ENCODE measurements around the gene HTR1E.
"Not testable (repeated sequence)": the region's sequence is repeated elsewhere in the genome, so short reads cannot be mapped to it uniquely, and the experiment has no call there.

The HTR1E gene

DNA sequence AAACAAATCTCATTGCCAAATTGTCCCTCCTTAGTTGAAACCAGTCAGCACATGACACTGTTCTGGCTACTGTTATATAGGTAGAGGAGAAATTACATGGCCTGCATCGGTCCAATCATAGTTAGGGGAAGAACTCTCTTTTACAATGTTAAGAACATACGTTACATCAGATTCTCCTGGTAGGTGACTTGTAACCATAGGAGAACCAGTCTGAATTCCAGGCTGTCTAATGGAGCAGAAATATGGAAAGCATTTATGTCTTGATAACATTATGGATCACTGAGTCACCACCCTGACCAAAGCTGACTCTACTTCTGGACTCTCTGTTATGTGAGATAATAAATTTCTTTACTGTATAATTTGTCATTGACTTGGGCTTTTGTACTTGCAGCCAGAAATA lies 40.9 kb downstream of the HTR1E start:
- H3K27ac ChIP-seq (ENCODE audit: low read length), result no peak overlapping the region
- H3K9me3 ChIP-seq (ENCODE audit: control insufficient read depth in 1 of 2, low read length in 2 of 2), result no peaks in the 10 kb centered on the region
- H3K27me3 ChIP-seq (ENCODE audit: low read depth, low read length), result no peaks in the 10 kb centered on the region
- no peak overlapping the region for H3K4me3 ChIP-seq (ENCODE audit: low read depth in 1 of 2, low read length in 2 of 2)
- no peaks in the 10 kb centered on the region for H3K36me3 ChIP-seq (ENCODE audit: control insufficient read depth in 1 of 2, insufficient read depth in 2 of 2, low read length in 2 of 2)
- no peaks in the 10 kb centered on the region for H3K4me1 ChIP-seq (ENCODE audit: control insufficient read depth in 1 of 2, insufficient read depth in 2 of 2, low read length in 2 of 2)

DNA sequence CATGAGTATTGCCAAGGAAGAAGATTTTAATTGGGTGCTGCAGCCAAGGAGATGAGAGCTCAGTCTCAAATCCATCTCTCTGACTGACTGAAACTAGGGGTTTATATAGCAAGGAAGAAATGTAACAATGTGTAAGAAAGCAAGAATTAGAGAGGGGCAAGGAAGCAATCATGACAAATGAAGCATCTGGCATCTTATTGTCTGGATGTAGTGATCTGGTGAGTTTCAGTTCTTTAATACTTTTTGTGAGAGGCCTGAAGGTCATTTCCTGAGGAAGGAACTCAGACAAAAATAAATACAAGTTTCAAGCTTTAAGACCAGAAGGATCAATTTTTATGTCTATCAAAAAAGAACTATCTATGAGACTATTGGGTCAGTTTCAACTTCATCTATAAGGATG lies 64.2 kb downstream of the HTR1E start:
- H3K4me1 ChIP-seq (ENCODE audit: control insufficient read depth in 1 of 2, insufficient read depth in 2 of 2, low read length in 2 of 2), result no peaks in the 10 kb centered on the region
- H3K4me3 ChIP-seq (ENCODE audit: low read depth in 1 of 2, low read length in 2 of 2), result no peak overlapping the region
- no peaks in the 10 kb centered on the region for H3K27me3 ChIP-seq (ENCODE audit: low read depth, low read length)
- no peak overlapping the region for H3K27ac ChIP-seq (ENCODE audit: low read length)
- H3K9me3 ChIP-seq (ENCODE audit: control insufficient read depth in 1 of 2, low read length in 2 of 2), result peaks cover 0 to 5% of the 10 kb centered on the region in 2 donors
- H3K36me3 ChIP-seq (ENCODE audit: control insufficient read depth in 1 of 2, insufficient read depth in 2 of 2, low read length in 2 of 2), result no peaks in the 10 kb centered on the region

DNA sequence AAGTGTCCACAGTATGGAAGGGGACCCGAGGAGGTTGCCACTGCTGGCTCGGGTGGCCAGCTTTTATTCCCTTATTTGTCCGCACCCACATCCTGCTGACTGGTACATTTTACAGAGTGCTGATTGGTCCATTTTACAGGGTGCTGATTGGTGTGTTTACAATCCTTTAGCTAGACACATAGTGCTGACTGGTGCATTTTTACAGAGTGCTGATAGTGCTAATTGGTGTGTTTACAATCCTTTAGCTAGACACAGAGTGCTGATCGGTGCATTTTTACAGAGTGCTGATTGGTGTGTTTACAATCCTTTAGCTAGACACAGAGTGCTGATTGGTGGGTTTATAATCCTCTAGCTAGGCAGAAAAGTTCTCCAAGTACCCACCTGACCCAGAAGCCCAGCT lies 65.1 kb downstream of the HTR1E start:
- H3K27me3 ChIP-seq (ENCODE audit: low read depth, low read length); H3K4me3 ChIP-seq (ENCODE audit: low read depth in 1 of 2, low read length in 2 of 2); H3K27ac ChIP-seq (ENCODE audit: low read length); H3K9me3 ChIP-seq (ENCODE audit: control insufficient read depth in 1 of 2, low read length in 2 of 2); H3K36me3 ChIP-seq (ENCODE audit: control insufficient read depth in 1 of 2, insufficient read depth in 2 of 2, low read length in 2 of 2); H3K4me1 ChIP-seq (ENCODE audit: control insufficient read depth in 1 of 2, insufficient read depth in 2 of 2, low read length in 2 of 2): not testable (repeated sequence)

DNA sequence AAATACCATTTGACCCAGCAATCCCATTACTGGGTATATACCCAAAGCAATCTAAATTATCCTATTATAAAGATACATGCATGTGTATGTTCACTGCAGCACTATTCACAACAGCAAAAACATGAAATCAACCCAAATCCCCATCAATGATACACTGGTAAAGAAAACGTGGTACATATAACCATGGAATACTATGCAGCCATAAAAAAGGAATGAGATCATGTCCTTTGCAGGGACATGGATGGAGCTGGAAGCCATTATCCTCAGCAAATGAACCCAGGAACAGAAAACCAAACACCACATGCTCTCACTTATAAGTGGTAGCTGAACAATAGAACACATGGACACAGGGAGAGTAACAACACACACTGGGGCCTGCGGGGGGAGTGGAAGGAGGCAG lies 69.2 kb downstream of the HTR1E start:
- not testable (repeated sequence) for H3K27ac ChIP-seq (ENCODE audit: low read length); H3K4me1 ChIP-seq (ENCODE audit: control insufficient read depth in 1 of 2, insufficient read depth in 2 of 2, low read length in 2 of 2); H3K27me3 ChIP-seq (ENCODE audit: low read depth, low read length); H3K9me3 ChIP-seq (ENCODE audit: control insufficient read depth in 1 of 2, low read length in 2 of 2); H3K4me3 ChIP-seq (ENCODE audit: low read depth in 1 of 2, low read length in 2 of 2); H3K36me3 ChIP-seq (ENCODE audit: control insufficient read depth in 1 of 2, insufficient read depth in 2 of 2, low read length in 2 of 2)

DNA sequence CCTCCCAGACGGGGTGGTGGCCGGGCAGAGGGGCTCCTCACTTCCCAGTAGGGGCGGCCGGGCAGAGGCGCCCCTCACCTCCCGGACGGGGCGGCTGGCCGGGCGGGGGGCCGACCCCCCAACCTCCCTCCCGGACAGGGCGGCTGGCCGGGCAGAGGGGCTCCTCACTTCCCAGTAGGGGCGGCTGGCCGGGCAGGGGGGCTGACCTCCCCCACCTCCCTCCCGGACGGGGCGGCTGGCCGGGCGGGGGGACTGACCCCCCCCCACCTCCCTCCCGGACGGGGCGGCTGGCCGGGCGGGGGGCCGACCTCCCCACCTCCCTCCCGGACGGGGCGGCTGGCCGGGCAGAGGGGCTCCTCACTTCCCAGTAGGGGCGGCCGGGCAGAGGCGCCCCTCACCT lies 72.3 kb downstream of the HTR1E start:
- H3K27ac ChIP-seq (ENCODE audit: low read length); H3K36me3 ChIP-seq (ENCODE audit: control insufficient read depth in 1 of 2, insufficient read depth in 2 of 2, low read length in 2 of 2); H3K4me1 ChIP-seq (ENCODE audit: control insufficient read depth in 1 of 2, insufficient read depth in 2 of 2, low read length in 2 of 2); H3K4me3 ChIP-seq (ENCODE audit: low read depth in 1 of 2, low read length in 2 of 2); H3K9me3 ChIP-seq (ENCODE audit: control insufficient read depth in 1 of 2, low read length in 2 of 2); H3K27me3 ChIP-seq (ENCODE audit: low read depth, low read length): not testable (repeated sequence)

DNA sequence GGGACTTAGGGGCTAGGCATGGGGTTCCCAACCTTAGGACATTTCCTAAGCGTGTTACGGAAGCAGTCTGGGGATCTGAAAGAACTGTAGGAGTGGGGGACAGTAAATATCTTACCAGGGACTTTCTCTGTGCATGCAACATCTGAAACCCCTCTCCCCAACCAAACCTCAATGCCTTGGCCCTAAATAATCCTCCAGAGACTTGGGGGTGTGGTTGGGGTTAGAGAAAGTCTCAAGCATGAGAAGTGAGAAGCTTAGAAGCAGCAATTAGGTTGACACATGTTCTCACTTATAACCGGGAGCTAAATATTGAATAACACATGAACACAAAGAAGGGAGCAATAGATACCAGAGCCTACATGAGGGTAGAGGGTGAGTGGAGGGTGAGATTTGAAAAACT lies 74.7 kb downstream of the HTR1E start:
- H3K4me3 ChIP-seq (ENCODE audit: low read depth in 1 of 2, low read length in 2 of 2), result no peak overlapping the region
- no peaks in the 10 kb centered on the region for H3K36me3 ChIP-seq (ENCODE audit: control insufficient read depth in 1 of 2, insufficient read depth in 2 of 2, low read length in 2 of 2)
- no peaks in the 10 kb centered on the region for H3K27me3 ChIP-seq (ENCODE audit: low read depth, low read length)
- H3K9me3 ChIP-seq (ENCODE audit: control insufficient read depth in 1 of 2, low read length in 2 of 2), result no peaks in the 10 kb centered on the region
- H3K27ac ChIP-seq (ENCODE audit: low read length), result no peak overlapping the region
- no peaks in the 10 kb centered on the region for H3K4me1 ChIP-seq (ENCODE audit: control insufficient read depth in 1 of 2, insufficient read depth in 2 of 2, low read length in 2 of 2)

DNA sequence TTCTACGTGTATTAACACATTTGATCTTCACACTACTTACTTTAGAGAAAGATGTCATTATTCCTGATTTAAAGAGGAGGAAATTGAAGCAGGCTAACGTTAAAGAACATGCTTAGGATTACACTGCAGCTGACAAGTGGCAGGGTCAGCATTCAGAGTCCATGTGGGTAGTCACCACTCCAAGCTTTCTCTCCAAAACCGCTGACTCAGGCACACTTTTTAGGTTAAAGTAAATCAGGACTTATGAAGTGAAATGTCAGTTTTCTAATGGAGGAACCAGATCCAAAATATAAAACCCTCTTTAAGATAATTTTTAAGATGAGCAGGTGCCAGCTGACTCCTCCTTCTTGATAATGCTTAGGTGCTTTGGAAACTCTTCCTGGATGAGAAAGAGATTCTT lies 75.4 kb downstream of the HTR1E start:
- no peaks in the 10 kb centered on the region for H3K27me3 ChIP-seq (ENCODE audit: low read depth, low read length)
- no peaks in the 10 kb centered on the region for H3K4me1 ChIP-seq (ENCODE audit: control insufficient read depth in 1 of 2, insufficient read depth in 2 of 2, low read length in 2 of 2)
- no peak overlapping the region for H3K27ac ChIP-seq (ENCODE audit: low read length)
- H3K4me3 ChIP-seq (ENCODE audit: low read depth in 1 of 2, low read length in 2 of 2), result no peak overlapping the region
- H3K9me3 ChIP-seq (ENCODE audit: control insufficient read depth in 1 of 2, low read length in 2 of 2), result no peaks in the 10 kb centered on the region
- no peaks in the 10 kb centered on the region for H3K36me3 ChIP-seq (ENCODE audit: control insufficient read depth in 1 of 2, insufficient read depth in 2 of 2, low read length in 2 of 2)

DNA sequence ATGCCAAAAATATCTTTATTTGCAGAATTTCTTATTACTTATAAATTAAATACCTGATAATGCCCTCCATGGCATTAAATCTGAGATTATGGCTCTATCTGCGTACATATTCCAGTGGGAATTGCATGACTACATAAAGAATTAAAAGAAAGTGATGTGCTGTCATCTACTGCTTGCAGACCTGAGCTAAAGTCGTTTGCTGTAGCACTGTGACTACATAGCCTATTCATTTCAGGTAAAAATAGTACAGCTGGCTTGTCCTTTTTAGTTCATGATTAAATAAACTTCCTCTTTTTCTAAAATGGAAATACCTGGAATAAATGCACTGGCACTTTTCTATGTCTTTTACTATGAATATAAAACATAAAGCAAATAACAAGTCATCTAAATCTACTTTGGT lies 79.4 kb downstream of the HTR1E start:
- Histone ChIP-seq H3K36me3 (ENCODE audit: control insufficient read depth in 1 of 2, insufficient read depth in 2 of 2, low read length in 2 of 2) (no peaks in the 10 kb centered on the region), H3K4me3 (ENCODE audit: low read depth in 1 of 2, low read length in 2 of 2) (no peak overlapping the region), H3K9me3 (ENCODE audit: control insufficient read depth in 1 of 2, low read length in 2 of 2) (no peaks in the 10 kb centered on the region), H3K27ac (ENCODE audit: low read length) (no peak overlapping the region), H3K27me3 (ENCODE audit: low read depth, low read length) (no peaks in the 10 kb centered on the region), H3K4me1 (ENCODE audit: control insufficient read depth in 1 of 2, insufficient read depth in 2 of 2, low read length in 2 of 2) (no peaks in the 10 kb centered on the region)

DNA sequence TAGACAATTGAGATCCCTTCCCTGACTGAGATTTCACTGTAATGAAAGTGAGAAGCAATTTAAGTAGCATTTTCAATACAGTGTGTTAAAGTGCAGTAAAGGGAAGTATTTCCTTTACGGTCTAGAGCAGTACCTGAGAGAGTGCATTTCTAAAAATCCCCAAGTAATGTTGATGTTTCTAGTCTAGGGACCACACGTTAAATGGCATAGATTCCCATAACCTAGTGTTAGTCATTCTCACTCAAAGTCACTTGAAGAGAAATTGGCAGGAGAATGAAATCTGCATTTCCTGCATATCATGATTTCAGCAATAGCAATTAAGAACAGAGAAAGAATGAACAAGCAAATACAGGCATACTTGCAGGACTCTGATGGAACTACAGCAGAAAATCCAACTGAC lies 89.7 kb downstream of the HTR1E start:
- no peaks in the 10 kb centered on the region for H3K9me3 ChIP-seq (ENCODE audit: control insufficient read depth in 1 of 2, low read length in 2 of 2)
- no peaks in the 10 kb centered on the region for H3K27me3 ChIP-seq (ENCODE audit: low read depth, low read length)
- H3K27ac ChIP-seq (ENCODE audit: low read length), result no peak overlapping the region
- no peak overlapping the region for H3K4me3 ChIP-seq (ENCODE audit: low read depth in 1 of 2, low read length in 2 of 2)
- no peaks in the 10 kb centered on the region for H3K36me3 ChIP-seq (ENCODE audit: control insufficient read depth in 1 of 2, insufficient read depth in 2 of 2, low read length in 2 of 2)
- H3K4me1 ChIP-seq (ENCODE audit: control insufficient read depth in 1 of 2, insufficient read depth in 2 of 2, low read length in 2 of 2), result no peaks in the 10 kb centered on the region

DNA sequence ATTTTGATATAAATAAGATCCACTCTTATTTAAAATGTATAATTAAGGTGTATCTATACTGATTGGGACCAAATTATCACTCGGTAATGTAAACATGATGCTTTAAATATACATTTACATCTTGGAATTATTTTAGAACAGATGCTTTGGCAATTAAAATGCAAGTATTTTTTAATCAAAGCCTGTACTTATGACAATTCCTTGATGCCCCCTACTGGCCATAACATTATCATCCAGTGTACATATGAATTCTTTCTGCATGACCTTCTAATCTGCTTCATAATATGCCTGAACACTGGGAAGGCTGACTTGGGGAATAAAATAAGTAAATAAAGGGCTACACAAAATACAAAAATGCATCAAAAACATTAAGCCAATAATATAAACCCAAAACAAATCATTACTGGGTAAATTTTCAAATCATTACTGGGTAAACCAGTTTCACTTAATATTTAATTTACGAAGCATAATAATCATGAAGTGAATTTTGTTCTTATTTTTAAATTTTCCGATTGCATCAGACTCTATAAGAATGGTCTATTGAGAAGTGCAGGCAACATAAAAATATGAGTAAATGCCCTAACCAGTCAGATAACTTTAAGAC lies 92.5 kb downstream of the HTR1E start:
- H3K36me3 ChIP-seq (ENCODE audit: control insufficient read depth in 1 of 2, insufficient read depth in 2 of 2, low read length in 2 of 2), result no peaks in the 10 kb centered on the region
- no peaks in the 10 kb centered on the region for H3K4me1 ChIP-seq (ENCODE audit: control insufficient read depth in 1 of 2, insufficient read depth in 2 of 2, low read length in 2 of 2)
- no peaks in the 10 kb centered on the region for H3K9me3 ChIP-seq (ENCODE audit: control insufficient read depth in 1 of 2, low read length in 2 of 2)
- no peak overlapping the region for H3K27ac ChIP-seq (ENCODE audit: low read length)
- no peak overlapping the region for H3K4me3 ChIP-seq (ENCODE audit: low read depth in 1 of 2, low read length in 2 of 2)
- no peaks in the 10 kb centered on the region for H3K27me3 ChIP-seq (ENCODE audit: low read depth, low read length)

DNA sequence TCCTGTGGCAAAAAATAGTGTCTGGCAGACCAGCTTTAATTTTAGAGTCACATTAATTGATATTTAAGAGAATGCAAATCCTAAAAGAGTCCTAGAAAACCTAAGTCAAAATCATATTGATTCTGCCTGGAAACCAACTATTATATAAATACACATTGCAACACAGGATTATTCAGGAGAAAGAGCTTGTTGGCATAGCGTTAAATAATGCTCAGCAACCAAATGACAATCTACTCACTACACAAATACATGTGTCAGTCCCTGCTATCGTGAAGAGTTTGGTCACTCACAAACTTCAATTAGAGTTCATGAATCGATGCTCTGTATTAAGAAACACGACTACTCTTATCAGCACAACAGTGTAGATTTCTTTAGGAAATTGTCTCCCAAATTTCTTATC lies 103.4 kb downstream of the HTR1E start:
- H3K27me3 ChIP-seq (ENCODE audit: low read depth, low read length), result no peaks in the 10 kb centered on the region
- no peak overlapping the region for H3K4me3 ChIP-seq (ENCODE audit: low read depth in 1 of 2, low read length in 2 of 2)
- H3K4me1 ChIP-seq (ENCODE audit: control insufficient read depth in 1 of 2, insufficient read depth in 2 of 2, low read length in 2 of 2), result no peaks in the 10 kb centered on the region
- H3K9me3 ChIP-seq (ENCODE audit: control insufficient read depth in 1 of 2, low read length in 2 of 2), result peaks cover 0 to 7% of the 10 kb centered on the region in 2 donors
- no peaks in the 10 kb centered on the region for H3K36me3 ChIP-seq (ENCODE audit: control insufficient read depth in 1 of 2, insufficient read depth in 2 of 2, low read length in 2 of 2)
- no peak overlapping the region for H3K27ac ChIP-seq (ENCODE audit: low read length)

DNA sequence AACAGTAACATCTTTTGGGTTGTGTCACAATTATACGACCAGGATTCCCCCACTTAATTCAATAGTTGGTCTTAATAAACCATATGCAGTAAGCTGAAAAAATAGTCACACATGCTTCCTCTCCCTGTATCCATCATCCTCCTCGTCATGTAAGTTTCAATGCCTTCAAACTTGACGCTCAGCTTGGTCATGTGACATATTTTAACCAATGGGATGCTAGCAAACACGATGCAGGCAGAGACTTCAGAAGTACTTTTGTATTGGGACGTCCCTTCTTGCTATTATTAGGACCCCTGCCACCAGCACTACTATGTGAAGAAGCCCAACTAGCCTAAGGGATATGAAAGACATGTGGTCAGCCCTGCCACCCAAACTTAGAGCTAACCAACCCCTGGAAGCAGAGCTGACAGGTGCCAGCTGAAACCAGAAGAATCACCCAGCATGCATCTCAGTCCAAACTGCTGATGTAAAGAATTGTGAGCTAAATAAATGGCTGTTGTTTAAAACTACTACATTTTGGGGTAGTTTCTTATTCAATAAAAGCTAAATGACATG lies 108.3 kb downstream of the HTR1E start:
- H3K9me3 ChIP-seq (ENCODE audit: control insufficient read depth in 1 of 2, low read length in 2 of 2), result peaks cover 0 to 7% of the 10 kb centered on the region in 2 donors
- no peak overlapping the region for H3K4me3 ChIP-seq (ENCODE audit: low read depth in 1 of 2, low read length in 2 of 2)
- H3K27ac ChIP-seq (ENCODE audit: low read length), result no peak overlapping the region
- no peaks in the 10 kb centered on the region for H3K4me1 ChIP-seq (ENCODE audit: control insufficient read depth in 1 of 2, insufficient read depth in 2 of 2, low read length in 2 of 2)
- no peaks in the 10 kb centered on the region for H3K27me3 ChIP-seq (ENCODE audit: low read depth, low read length)
- no peaks in the 10 kb centered on the region for H3K36me3 ChIP-seq (ENCODE audit: control insufficient read depth in 1 of 2, insufficient read depth in 2 of 2, low read length in 2 of 2)

Data from muscle layer of duodenum (tissue), 2 donors.